HCT116 (cell line): ENCODE results near the gene THRAP3. TPM values are rescaled to one million over a fixed set of nuclear protein-coding genes. Genes with fewer than 3 reads are reported as not detected.

Experiments
- ATAC-seq: fragments of 200-7000 bp; cut with Tn5 transposase; 2 replicates; pipeline ENCODE4 v1.9.1; 2020; ENCODE audit warnings: mild to moderate bottlenecking, moderate library complexity
- BruUV-seq: library from RNA; stranded (reverse); fragments of 400-500 nt; replicated peaks from 2 replicates; lab custom pipeline; 2021; lab: Mats Ljungman, UMichigan
- CTCF ChIA-PET: fragments of 300-600 bp; sonication (Branson Sonifier 250); formaldehyde crosslinking; loops from one replicate; lab custom pipeline; 2021; ENCODE audit warnings: antibody characterized with exemption; lab: Charles Lee
- POLR2A ChIA-PET: fragments of 300-600, 350-600 bp; sonication (Branson Sonifier 250); formaldehyde crosslinking; loops from one replicate; lab custom pipeline; 2021; ENCODE audit warnings: antibody characterized with exemption; lab: Charles Lee
- RAD21 ChIA-PET, 2 experiments: fragments of 300-600 bp; sonication (Branson Sonifier 250); formaldehyde crosslinking; loops; one replicate each; lab custom pipeline; 2023; ENCODE audit warnings: low total read pairs in 2 of 2; ENCODE audit not compliant: uncharacterized antibody in 2 of 2, unreplicated experiment in 2 of 2, low non-redundant PET in 1 of 2; lab: Charles Lee
- DNase-seq: peaks from one replicate; pipeline ENCODE4 v3.0.0-alpha.2; 2010; ENCODE audit warnings: low read depth, low spot score
- H2AFZ ChIP-seq: fragments of 200-600 bp; shearing (Covaris generic), sonication (generic); 2 replicates; pipeline ENCODE4 v1.6.1; 2017; ENCODE audit warnings: low read depth, mixed run types, mixed read lengths, antibody characterized with exemption, low read length; ENCODE audit not compliant: poor library complexity, severe bottlenecking
- H3K27ac ChIP-seq: 2 replicates; pipeline ENCODE4 v1.5.1; 2012; ENCODE audit warnings: low read depth, low read length
- H3K27me3 ChIP-seq: fragments of 200-600 bp; sonication (generic); 2 replicates; pipeline ENCODE4 v1.6.1; 2016; ENCODE audit warnings: mixed run types, low read length, mixed read lengths; ENCODE audit not compliant: insufficient read depth
- H3K36me3 ChIP-seq, 2 experiments: fragments of 200-500 bp in 1 of 2; fragments of 200-600 bp in 1 of 2; sonication (Bioruptor generic) in 1 of 2; sonication (generic) in 1 of 2; 2 replicates each; pipeline versions ENCODE4 v1.5.1 to v1.6.1; 2014 to 2016; ENCODE audit warnings: low read length in 2 of 2, inconsistent platforms in 1 of 2, mixed read lengths in 1 of 2, mixed run types in 1 of 2; ENCODE audit not compliant: insufficient read depth in 2 of 2, control insufficient read depth in 1 of 2
- H3K4me1 ChIP-seq, 2 experiments: fragments of 200-600 bp in 1 of 2; sonication (generic) in 1 of 2; 2 replicates each; pipeline versions ENCODE4 v1.5.1 to v1.6.1; 2012 to 2017; ENCODE audit warnings: low read length in 2 of 2, inconsistent platforms in 1 of 2, mild to moderate bottlenecking in 1 of 2, mixed read lengths in 1 of 2, mixed run types in 1 of 2, moderate library complexity in 1 of 2; ENCODE audit not compliant: insufficient read depth in 2 of 2, control insufficient read depth in 1 of 2
- H3K4me2 ChIP-seq: fragments of 200-600 bp; sonication (generic); 2 replicates; pipeline ENCODE4 v1.6.1; 2017; ENCODE audit warnings: mixed run types, low read length, mixed read lengths
- H3K4me3 ChIP-seq, 2 experiments: fragments of 200-600 bp in 1 of 2; sonication (generic) in 1 of 2; replicated peaks in 1 of 2; 2 replicates each; pipeline ENCODE4 v1.5.1; 2011 to 2016; ENCODE audit warnings: low read length in 2 of 2, control low read depth in 1 of 2, low read depth in 1 of 2, mild to moderate bottlenecking in 1 of 2, mixed read lengths in 1 of 2, mixed run types in 1 of 2
- H3K79me2 ChIP-seq: fragments of 200-600 bp; sonication (generic); 2 replicates; pipeline ENCODE4 v1.6.1; 2017; ENCODE audit warnings: mild to moderate bottlenecking, mixed run types, low read length, moderate library complexity, mixed read lengths; ENCODE audit not compliant: insufficient read depth
- H3K9ac ChIP-seq: fragments of 200-600 bp; sonication (generic); 2 replicates; pipeline ENCODE4 v1.6.1; 2016; ENCODE audit warnings: low read length, mixed read lengths
- H3K9me2 ChIP-seq: fragments of 200-600 bp; sonication (generic), shearing (Covaris generic); 2 replicates; pipeline ENCODE4 v1.6.1; 2017; ENCODE audit warnings: mixed run types, mild to moderate bottlenecking, moderate library complexity; ENCODE audit not compliant: insufficient read depth
- H3K9me3 ChIP-seq, 2 experiments: fragments of 200-500 bp in 1 of 2; fragments of 200-600 bp in 1 of 2; sonication (Bioruptor generic) in 1 of 2; sonication (generic) in 1 of 2; 2 replicates each; pipeline ENCODE4 v1.6.1; 2014 to 2017; ENCODE audit warnings: low read length in 2 of 2, mixed read lengths in 2 of 2, inconsistent platforms in 1 of 2, low read depth in 1 of 2, mild to moderate bottlenecking in 1 of 2, mixed run types in 1 of 2, moderate library complexity in 1 of 2; ENCODE audit not compliant: control insufficient read depth in 1 of 2, insufficient read depth in 1 of 2
- H4K20me1 ChIP-seq: fragments of 200-600 bp; sonication (generic), shearing (Covaris generic); 2 replicates; pipeline ENCODE4 v1.6.1; 2017; ENCODE audit warnings: mixed run types, mild to moderate bottlenecking, moderate library complexity; ENCODE audit not compliant: insufficient read depth
- ATF3 ChIP-seq: IDR thresholded peaks from 2 replicates; pipeline ENCODE4 v1.6.1; 2012
- CBX3 ChIP-seq: IDR thresholded peaks from 2 replicates; pipeline ENCODE4 v1.6.1; 2012; ENCODE audit warnings: low read depth
- ELF1 ChIP-seq: IDR thresholded peaks from 2 replicates; pipeline ENCODE4 v1.6.1; 2012; ENCODE audit warnings: low read depth, borderline replicate concordance
- FOSL1 ChIP-seq: IDR thresholded peaks from 2 replicates; pipeline ENCODE4 v1.6.1; 2012; ENCODE audit warnings: low read depth
- POLR2AphosphoS5 ChIP-seq: IDR thresholded peaks from 2 replicates; pipeline ENCODE4 v1.6.1; 2011; ENCODE audit warnings: mild to moderate bottlenecking, low read depth, low read length, moderate library complexity
- REST ChIP-seq: IDR thresholded peaks from 2 replicates; pipeline ENCODE4 v1.6.1; 2012; ENCODE audit warnings: low read depth
- SIN3A ChIP-seq: IDR thresholded peaks from 2 replicates; pipeline ENCODE4 v1.6.1; 2012; ENCODE audit warnings: low read depth
- SRF ChIP-seq: IDR thresholded peaks from 2 replicates; pipeline ENCODE4 v1.6.1; 2012; ENCODE audit warnings: low read depth
- TCF7L2 ChIP-seq: IDR thresholded peaks from 2 replicates; pipeline ENCODE4 v1.7.0; 2011; ENCODE audit warnings: borderline replicate concordance, inconsistent platforms; ENCODE audit not compliant: insufficient read depth, insufficient read length; ENCODE audit errors: extremely low read depth
- intact Hi-C: fragments of 100-400 bp; cut with micrococcal nuclease; formaldehyde crosslinking; loops from 2 replicates; pipeline ENCODE4 v1.10.0; 2022
- total RNA-seq: library from RNA; stranded (reverse); gene quantifications from one replicate; pipeline ENCODE4 v1.2.1, GENCODE V29; 2021; ENCODE audit not compliant: unreplicated experiment

Gene THRAP3
- total RNA-seq, 1 experiment from 2014 or later = 144 TPM

DNA sequence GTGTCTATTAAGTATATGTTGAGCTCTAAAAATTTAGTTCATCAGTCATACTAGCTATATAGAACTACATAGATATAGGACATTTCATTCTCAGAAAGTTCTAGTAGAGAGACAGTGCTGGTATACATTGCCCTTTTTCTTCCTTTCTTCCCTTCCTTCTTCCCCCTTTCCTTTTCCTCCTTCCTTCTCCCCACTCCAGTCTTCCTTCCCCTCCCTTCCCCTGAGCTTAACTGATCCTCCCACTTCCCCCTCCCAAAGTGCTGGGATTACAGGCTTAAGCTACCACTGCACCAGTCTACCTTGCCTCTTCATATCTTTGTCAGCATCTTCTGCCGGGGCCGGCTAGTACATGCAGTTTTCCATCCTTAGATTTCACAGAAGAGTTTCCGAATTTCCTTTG, 12.1 kb downstream of the THRAP3 start:
- ChIA-PET POLR2A (interaction anchor here (0.6 to 1.2 kb wide), 2 partner anchors 13 to 384 kb away, joined by 3 to 6 read pairs; partner anchors contain the start of gene THRAP3), RAD21 (no interaction called here), CTCF (no interaction called here)
- intact Hi-C loops = no loop called here
- Histone ChIP-seq H4K20me1 (peaks cover 31% of the 10 kb centered on the region; the same call in 1 of the 2 replicates), H2AFZ (no peak overlapping the region), H3K9me3 (no peaks in the 10 kb centered on the region), H3K27ac (no peak overlapping the region), H3K9ac (no peak overlapping the region), H3K4me2 (no peak overlapping the region), H3K9me2 (no peaks in the 10 kb centered on the region), H3K4me3 (no peak overlapping the region), H3K4me1 (no peaks in the 10 kb centered on the region), H3K27me3 (no peaks in the 10 kb centered on the region), H3K36me3 (peaks cover 12 to 27% of the 10 kb centered on the region in 2 experiments; a peak in 3 of 4 replicates), H3K79me2 (peaks cover 100% of the 10 kb centered on the region)
- no peak for TF ChIP-seq ATF3
- TF ChIP-seq SIN3A = no peak
- TF ChIP-seq TCF7L2 = no peak
- TF ChIP-seq FOSL1 = no peak
- TF ChIP-seq SRF = no peak
- no peak for TF ChIP-seq CBX3
- no peak for TF ChIP-seq ELF1
- TF ChIP-seq POLR2AphosphoS5 = no peak
- TF ChIP-seq REST = no peak
- no peak for DNase-seq
- no TSS peak for BruUV-seq
- no peak for ATAC-seq
